Stimulated activated CD8-positive, alpha-beta memory T cell treated with anti-CD3 and anti-CD28 coated beads, Interleukin-7, amount 100 ng/mL, for 24 hours (primary cell): ENCODE results near the gene GIT1.

ENCODE experiments used
- DNase-seq: peaks from one replicate; pipeline ENCODE4 v3.0.0-alpha.2; 2020; ENCODE audit warnings: low read depth

Gene GIT1

GRCh38 chr17:29594519-29595090, 5.2 kb upstream of the GIT1 start:
- no peak for DNase-seq

- no peak for DNase-seq
Observed at GRCh38 chr17:29593591-29594518, 4.4 kb upstream of the GIT1 start.

DNA sequence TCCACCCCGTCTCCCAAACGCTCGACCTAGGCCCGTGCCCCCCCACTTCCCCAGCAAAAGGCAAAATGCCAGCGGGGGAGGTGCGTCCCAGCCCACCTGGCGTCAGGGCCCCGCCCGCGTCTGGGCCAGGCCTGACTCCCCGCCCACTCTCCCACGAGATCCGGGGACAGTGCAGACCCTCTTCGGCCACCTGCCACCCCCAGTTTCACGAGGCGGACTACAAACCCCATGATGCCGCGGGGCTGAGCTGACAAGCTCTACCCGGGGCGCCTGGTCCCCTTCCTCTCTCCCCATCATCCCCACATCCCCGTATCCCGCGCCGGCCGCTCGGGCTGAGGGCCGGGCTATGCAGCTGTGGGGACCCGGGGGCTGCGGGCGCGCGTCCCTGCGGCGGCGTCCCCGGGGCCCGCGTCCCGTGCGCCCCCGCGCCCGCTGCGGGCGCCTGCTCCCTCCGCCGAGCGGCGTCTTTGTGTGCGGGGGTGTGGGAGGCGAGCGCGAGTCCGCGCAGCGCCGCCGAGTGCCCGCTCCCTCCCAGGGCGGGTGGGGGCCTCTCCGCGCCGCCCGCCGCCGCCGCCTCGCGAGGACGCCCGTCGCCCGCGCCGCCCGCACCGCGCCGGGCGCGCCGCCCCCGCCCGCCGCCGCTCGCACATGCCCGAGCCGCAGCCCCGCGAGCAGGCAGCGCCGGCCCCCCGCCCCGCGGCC, 3.6 kb upstream of the GIT1 start, which contains the start of gene ANKRD13B:
Gene ANKRD13B (plus strand): TSS at position 283 of the 702 bp plus-strand sequence. CDS start 490 bp downstream, outside the sequence.
- DNase-seq, result no peak

DNA sequence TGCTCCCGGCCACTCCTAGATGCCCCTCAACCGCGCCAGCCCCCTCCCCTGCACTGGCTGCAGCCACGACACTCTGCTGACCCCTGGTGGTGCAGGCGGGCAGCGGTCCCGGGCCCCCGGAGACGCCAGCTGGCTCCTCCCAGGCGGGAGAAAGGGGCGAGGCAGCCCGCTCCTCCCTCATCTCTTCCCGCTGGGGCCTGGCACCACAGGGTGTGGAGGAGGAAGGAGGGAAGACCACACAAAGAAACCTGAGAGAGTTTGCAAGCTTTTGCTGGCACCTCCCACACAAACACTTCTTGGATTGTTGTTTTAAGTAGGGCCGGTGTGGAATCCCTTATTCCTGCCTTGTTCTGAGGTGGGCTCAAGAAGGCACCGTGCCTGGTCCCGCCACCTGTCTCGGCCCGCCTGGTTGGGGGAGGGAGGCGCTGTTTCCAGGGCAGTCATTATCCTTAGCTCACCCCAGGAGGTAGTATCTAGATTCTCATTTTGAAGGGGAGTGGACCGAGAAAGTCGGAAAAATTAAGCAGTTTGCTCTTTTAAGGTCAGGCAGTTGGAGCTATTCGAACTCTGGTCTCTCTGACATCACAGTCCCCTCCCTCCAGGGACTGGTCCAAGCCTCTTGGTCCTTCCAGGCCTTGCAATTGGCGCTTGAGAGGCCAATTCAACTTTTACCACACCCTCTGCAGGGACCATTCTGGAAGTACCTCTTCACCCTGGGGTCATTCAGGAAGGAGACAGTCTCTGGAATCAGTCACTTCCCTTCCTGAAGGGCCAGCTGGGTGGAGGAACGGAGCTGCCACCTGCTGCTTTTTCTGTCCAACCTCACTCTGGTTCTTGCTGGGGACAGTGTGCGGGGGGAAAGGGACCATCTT, 2.5 kb upstream of the GIT1 start:
- peak; percentile 72 for DNase-seq

- no peak for DNase-seq
Observed at GRCh38 chr17:29591146-29591736, 1.8 kb upstream of the GIT1 start.

DNA sequence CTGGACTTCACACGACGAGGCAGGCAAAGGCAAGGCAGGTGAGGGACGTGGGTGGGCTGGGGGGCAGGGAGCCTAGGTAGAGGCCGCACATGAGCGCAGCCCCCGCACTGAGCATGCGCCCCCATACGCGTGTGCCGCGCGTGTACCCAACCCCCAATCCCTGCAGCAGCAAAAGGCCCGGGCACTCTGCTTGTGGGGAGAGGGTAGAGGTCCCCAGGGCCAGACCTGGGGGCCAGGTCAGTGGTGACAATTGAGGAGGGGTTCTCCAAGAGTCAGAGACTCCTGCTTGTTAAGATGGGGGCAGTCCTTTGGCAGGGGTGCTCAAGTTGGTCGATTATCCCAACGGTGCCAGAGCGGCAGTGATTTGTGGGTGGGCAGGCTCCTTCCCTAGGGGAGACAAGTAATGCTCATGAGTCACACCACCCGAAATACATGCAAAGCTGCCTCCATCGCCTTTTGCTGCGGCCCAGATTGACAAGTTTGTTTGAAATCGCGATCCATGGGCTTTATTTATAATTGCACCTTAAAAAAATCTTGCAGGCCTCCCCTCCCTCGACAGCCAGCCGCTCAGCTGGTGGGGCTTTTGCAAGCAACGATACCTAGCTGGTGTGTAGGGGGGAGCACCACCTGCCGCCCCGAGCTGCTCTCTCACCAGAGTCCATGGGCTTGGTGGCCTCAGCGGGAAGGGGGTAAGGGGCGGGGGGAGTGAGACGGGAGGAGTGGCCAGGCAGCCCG, 1.1 kb upstream of the GIT1 start:
- no peak for DNase-seq

- no peak for DNase-seq
Observed at GRCh38 chr17:29588562-29589411, 661 bp downstream of the GIT1 start.

DNA sequence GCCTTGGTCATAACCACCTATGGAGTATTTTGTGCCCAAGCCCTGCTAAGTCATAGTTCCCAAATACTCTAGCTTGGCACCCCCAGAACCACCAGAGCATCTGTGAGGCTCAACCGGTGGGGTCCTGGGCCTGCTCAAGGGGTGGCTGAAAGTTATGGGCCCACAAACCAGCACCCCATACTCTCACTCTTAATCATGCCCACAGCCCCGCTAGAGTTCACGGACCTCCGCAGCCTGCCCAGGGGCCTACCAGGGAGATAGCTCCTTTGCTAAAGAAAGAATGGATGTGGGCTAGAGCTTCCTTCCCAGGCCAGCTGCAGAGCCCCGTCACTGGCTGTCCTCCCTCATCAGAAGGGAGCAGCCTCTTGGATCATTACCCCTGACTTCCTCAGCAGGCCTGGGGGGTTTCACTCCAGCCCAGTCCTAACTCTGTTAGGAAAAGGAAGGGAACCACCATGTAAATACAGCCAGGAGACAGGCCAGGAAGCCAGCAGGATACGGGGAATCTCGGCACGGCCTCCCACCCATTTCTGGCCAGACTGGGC, 1.4 kb downstream of the GIT1 start:
- no peak for DNase-seq

DNA sequence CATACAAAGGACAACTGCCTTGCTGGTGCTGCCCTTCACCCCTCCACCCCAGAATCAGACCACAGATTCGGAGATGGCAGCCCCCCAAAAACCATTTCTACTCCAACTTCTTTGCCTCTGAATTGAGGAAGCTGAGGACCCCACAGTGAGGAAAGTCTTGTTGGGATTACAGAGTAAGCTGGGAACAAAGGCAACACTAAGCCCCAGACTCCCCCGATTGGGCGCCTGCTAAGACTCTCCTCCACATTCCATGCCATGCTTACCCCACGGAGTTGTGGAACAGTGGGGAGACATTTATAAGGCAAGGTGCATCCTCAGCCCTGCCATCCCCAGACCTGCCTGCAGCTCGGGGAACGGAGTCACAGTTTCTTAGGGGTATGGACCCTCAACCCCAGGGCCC, 1.9 kb downstream of the GIT1 start:
- no peak for DNase-seq

GRCh38 chr17:29586676-29587469, 2.6 kb downstream of the GIT1 start:
- DNase-seq, result no peak

- no peak for DNase-seq
Observed at GRCh38 chr17:29585080-29585751, 4.2 kb downstream of the GIT1 start.

DNA sequence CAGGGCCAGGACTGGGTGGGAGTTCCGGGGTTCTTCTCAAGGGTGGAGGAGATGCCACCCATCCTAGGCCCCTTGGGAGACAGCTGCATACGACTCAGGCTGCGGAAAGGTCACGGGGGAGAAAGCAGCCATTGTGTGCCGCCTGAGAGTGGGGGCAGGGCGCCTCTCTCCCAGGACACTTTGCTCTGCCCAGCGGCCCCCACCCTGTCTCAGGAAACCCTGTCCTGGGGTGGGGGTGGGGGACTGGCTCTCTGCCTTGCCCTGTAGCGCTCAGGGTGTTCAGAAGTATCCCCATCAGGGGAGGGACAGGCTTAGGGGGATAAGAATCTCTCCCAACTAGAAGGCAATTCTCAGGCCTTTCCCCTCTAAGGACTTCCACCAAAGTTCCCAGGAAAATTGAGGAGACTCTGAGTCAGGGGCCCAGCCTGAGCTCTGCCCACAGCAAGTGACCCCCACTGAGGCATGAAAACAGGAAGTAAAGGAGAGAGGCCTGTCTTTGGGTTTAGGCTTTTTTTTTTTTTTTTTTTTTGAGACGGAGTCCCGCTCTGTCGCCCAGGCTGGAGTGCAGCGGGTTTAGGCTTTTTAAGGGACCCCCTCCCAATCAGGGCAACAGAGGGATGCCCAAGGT, 4.9 kb downstream of the GIT1 start:
- no peak for DNase-seq

DNA sequence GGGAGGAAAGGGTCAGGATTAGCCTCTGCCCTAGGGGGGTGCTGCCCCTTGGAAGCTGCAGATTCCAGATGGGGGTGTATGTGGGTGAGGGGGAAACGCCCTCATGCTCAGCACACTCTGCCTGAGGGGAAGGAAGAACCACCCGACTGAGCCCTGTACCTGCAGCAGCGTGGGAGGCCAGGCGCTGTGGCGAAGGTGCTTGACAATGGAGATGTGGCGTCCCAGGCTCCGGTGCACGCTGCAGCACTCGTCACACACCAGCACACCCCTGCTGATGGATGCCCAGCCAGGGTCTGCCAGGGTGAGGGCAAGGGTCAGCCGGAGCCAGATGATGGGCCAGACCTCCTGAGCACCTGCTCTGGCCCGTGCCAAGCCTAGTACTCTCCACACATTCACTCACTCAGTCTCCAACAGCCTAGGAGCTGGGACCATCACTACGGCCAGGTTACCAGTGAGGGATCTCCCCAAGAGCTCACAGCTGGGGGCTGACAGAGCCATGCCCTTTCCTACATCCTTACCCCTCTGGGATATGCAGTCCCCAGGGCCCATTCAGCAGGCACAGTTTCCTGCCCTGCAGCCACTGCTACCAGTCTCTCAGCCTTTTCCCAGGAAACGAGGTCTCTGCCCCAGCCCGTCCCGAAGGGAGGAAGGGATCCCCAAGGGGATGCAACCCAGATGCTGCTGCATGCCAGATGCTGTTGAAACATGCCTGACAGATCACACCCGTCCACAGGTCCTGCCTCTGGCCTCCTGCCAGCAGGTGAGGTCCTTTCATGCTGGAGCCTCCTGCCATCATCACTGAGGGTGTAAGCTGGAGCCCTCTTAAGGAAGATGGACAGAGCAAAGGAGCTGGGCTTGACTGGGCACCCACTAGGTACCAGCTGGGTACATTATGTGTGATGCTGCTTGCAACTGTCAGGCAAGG, 5.9 kb downstream of the GIT1 start:
- DNase-seq, result no peak

- no peak for DNase-seq
Observed at GRCh38 chr17:29582772-29583171, 6.7 kb downstream of the GIT1 start.

- DNase-seq, result no peak
Observed at GRCh38 chr17:29582254-29582765, 7.1 kb downstream of the GIT1 start.

- DNase-seq, result no peak
Observed at GRCh38 chr17:29581583-29582253, 7.7 kb downstream of the GIT1 start.
